CD4-positive, alpha-beta memory T cell (primary cell): ENCODE data around the gene PIAS4. TPM values are rescaled to one million over a fixed set of nuclear protein-coding genes. Genes with fewer than 3 reads are reported as not detected.
A peak's percentile ranks its signal among the peaks of the same experiment; 100 is the strongest.

Source experiments
- CTCF ChIA-PET: fragments of 350-600 bp; sonication (Branson Sonifier 250); formaldehyde crosslinking; loops from one replicate; lab custom pipeline; 2021; ENCODE audit warnings: inconsistent platforms; ENCODE audit not compliant: partially characterized antibody; lab: Charles Lee
- POLR2A ChIA-PET: fragments of 350-600 bp; sonication (Branson Sonifier 250); formaldehyde crosslinking; loops from one replicate; lab custom pipeline; 2021; ENCODE audit not compliant: partially characterized antibody; lab: Charles Lee
- DNase-seq, 5 donors: peaks; one replicate each; pipeline versions ENCODE4 v3.0.0 to v3.0.0-alpha.2; 2020 to 2022; ENCODE audit warnings: mixed read lengths in 1 of 5
- H3K27ac ChIP-seq: one replicate; pipeline ENCODE4 v1.7.0; 2013; ENCODE audit warnings: low read depth, low read length
- H3K27me3 ChIP-seq: 2 replicates; pipeline ENCODE4 v1.7.0; 2013; ENCODE audit warnings: mild to moderate bottlenecking, low read length, moderate library complexity; ENCODE audit not compliant: insufficient read depth
- H3K36me3 ChIP-seq: 2 replicates; pipeline ENCODE4 v1.7.0; 2013; ENCODE audit warnings: mild to moderate bottlenecking, low read length, moderate library complexity; ENCODE audit not compliant: insufficient read depth
- H3K4me1 ChIP-seq: 2 replicates; pipeline ENCODE4 v1.7.0; 2013; ENCODE audit warnings: mild to moderate bottlenecking, low read length, moderate library complexity; ENCODE audit not compliant: insufficient read depth
- H3K4me3 ChIP-seq, 2 donors: one replicate each; pipeline ENCODE4 v1.7.0; 2013; ENCODE audit warnings: low read length in 2 of 2, mild to moderate bottlenecking in 1 of 2
- H3K9me3 ChIP-seq, 2 donors: one replicate each; pipeline ENCODE4 v1.7.0; 2013; ENCODE audit warnings: low read length in 2 of 2, control low read depth in 1 of 2; ENCODE audit not compliant: control insufficient read depth in 1 of 2
- H3K27ac Mint-ChIP-seq, 7 donors: one replicate each; pipeline ENCODE4 v1.8.0; 2020 to 2021; ENCODE audit warnings: mixed read lengths in 7 of 7, mild to moderate bottlenecking in 6 of 7, inconsistent platforms in 3 of 7, moderate library complexity in 3 of 7
- H3K27me3 Mint-ChIP-seq, 2 donors: one replicate each; pipeline ENCODE4 v1.8.0; 2020 to 2021; ENCODE audit warnings: mixed read lengths in 2 of 2
- H3K36me3 Mint-ChIP-seq, 2 donors: one replicate each; pipeline ENCODE4 v1.8.0; 2020 to 2021; ENCODE audit warnings: mixed read lengths in 2 of 2, inconsistent platforms in 1 of 2, mild to moderate bottlenecking in 1 of 2
- H3K4me1 Mint-ChIP-seq, 4 donors: one replicate each; pipeline ENCODE4 v1.8.0; 2020 to 2021; ENCODE audit warnings: mixed read lengths in 4 of 4, mild to moderate bottlenecking in 1 of 4
- H3K4me3 Mint-ChIP-seq, 8 donors: one replicate each; pipeline ENCODE4 v1.8.0; 2020 to 2021; ENCODE audit warnings: mixed read lengths in 8 of 8, mild to moderate bottlenecking in 7 of 8, moderate library complexity in 6 of 8, inconsistent platforms in 3 of 8
- H3K9me3 Mint-ChIP-seq, 8 donors: one replicate each; pipeline ENCODE4 v1.8.0; 2020 to 2021; ENCODE audit warnings: mixed read lengths in 8 of 8, mild to moderate bottlenecking in 5 of 8, inconsistent platforms in 3 of 8, moderate library complexity in 1 of 8
- intact Hi-C: fragments of 100-400 bp; cut with micrococcal nuclease; formaldehyde crosslinking; loops from one replicate; pipeline ENCODE4 v1.15.1; 2023
- polyA plus RNA-seq, 2 donors: library from polyadenylated mRNA; unstranded; fragments of 300-500 nt; fragmentation: Illumina TruSeq; gene quantifications; one replicate each; pipeline ENCODE4 v1.2.3, GENCODE V29; 2021
- total RNA-seq, 2 experiments: library from RNA; stranded (reverse); gene quantifications; one replicate each; pipeline ENCODE4 v1.2.3, GENCODE V29; 2021

Gene PIAS4
- total and polyA plus RNA-seq, 4 experiments from 2014 or later = 5.2 to 42.6 (median 22.4) TPM

GRCh38 chr19:4023600-4024398, 16.3 kb downstream of the PIAS4 start:
- H3K27me3 Mint-ChIP-seq = no peaks in the 10 kb centered on the region
- Histone ChIP-seq H3K27me3 (no peaks in the 10 kb centered on the region), H3K27ac (no peak overlapping the region), H3K9me3 (no peaks in the 10 kb centered on the region), H3K36me3 (peaks cover 4% of the 10 kb centered on the region), H3K4me1 (no peaks in the 10 kb centered on the region), H3K4me3 (no peak overlapping the region)
- intact Hi-C loops = no loop called here
- ChIA-PET POLR2A (no interaction called here), CTCF (no interaction called here)
- H3K4me1 Mint-ChIP-seq = peaks cover 0 to 7% (median 3%) of the 10 kb centered on the region in 4 donors
- no peak overlapping the region for H3K4me3 Mint-ChIP-seq
- H3K27ac Mint-ChIP-seq = peak overlapping the region in 1 of 7 donors; percentile 29
- peaks cover 18 to 27% of the 10 kb centered on the region in 2 donors for H3K36me3 Mint-ChIP-seq
- peaks cover 0 to 4% (median 0%) of the 10 kb centered on the region in 8 donors for H3K9me3 Mint-ChIP-seq
- no peak for DNase-seq

- Histone ChIP-seq H3K4me3 (no peak overlapping the region), H3K4me1 (no peaks in the 10 kb centered on the region), H3K27ac (no peak overlapping the region), H3K27me3 (no peaks in the 10 kb centered on the region), H3K36me3 (peaks cover 4% of the 10 kb centered on the region), H3K9me3 (no peaks in the 10 kb centered on the region)
- Mint-ChIP-seq H3K27ac (no peak overlapping the region), H3K9me3 (peaks cover 0 to 4% (median 0%) of the 10 kb centered on the region in 8 donors), H3K4me3 (no peak overlapping the region), H3K4me1 (peaks cover 0 to 4% (median 1%) of the 10 kb centered on the region in 4 donors), H3K36me3 (peaks cover 16 to 25% of the 10 kb centered on the region in 2 donors), H3K27me3 (no peaks in the 10 kb centered on the region)
- ChIA-PET POLR2A (interaction anchor here (0.6 to 0.7 kb wide), 2 partner anchors 166 to 193 kb away, joined by 3 read pairs; no protein-coding TSS in a partner anchor), CTCF (no interaction called here)
- DNase-seq = no peak
- intact Hi-C loops = no loop called here
These were observed 17.8 kb downstream of the PIAS4 start for GRCh38 chr19:4025317-4025716.

DNA sequence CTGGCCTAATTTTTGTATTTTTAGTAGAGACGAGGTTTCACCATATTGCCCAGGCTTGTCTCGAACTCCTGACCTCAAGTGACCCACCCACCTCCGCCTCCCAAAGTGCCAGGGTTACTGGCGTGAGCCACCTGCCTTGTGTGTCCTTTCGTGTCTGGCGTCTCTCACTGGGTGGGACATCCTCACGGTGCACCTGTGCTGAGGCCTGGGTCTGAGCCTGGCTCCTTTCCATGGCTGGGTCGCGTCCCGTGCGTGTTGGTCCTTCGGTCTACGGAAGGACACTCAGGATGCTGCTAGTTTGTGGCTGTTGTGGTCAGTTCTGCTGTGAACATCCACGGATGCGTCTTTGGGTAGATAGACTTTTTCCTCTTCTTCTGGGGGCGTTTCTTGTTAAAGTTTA, 19.6 kb downstream of the PIAS4 start:
- H3K4me1 Mint-ChIP-seq = peaks cover 0 to under 1% (median 0%) of the 10 kb centered on the region in 4 donors
- H3K4me3 Mint-ChIP-seq = no peak overlapping the region
- peaks cover 1 to 17% of the 10 kb centered on the region in 2 donors for H3K36me3 Mint-ChIP-seq
- no peaks in the 10 kb centered on the region for H3K27me3 ChIP-seq
- intact Hi-C loops = no loop called here
- no peak overlapping the region for H3K27ac Mint-ChIP-seq
- H3K4me3 ChIP-seq = no peak overlapping the region
- no peak for DNase-seq
- no peaks in the 10 kb centered on the region for H3K27me3 Mint-ChIP-seq
- peaks cover 0 to under 1% (median 0%) of the 10 kb centered on the region in 8 donors for H3K9me3 Mint-ChIP-seq
- ChIA-PET CTCF (no interaction called here), POLR2A (interaction anchor here (1.0 kb wide), 1 partner anchor 58 kb away, joined by 3 read pairs; no protein-coding TSS in a partner anchor)
- H3K36me3 ChIP-seq = peaks cover 4% of the 10 kb centered on the region
- H3K9me3 ChIP-seq = no peaks in the 10 kb centered on the region
- H3K27ac ChIP-seq = no peak overlapping the region
- H3K4me1 ChIP-seq = no peaks in the 10 kb centered on the region

- no peak overlapping the region for H3K4me3 ChIP-seq
- POLR2A ChIA-PET = interaction anchor here (1.3 kb wide), 1 partner anchor 19 kb away, joined by 4 read pairs; no protein-coding TSS in a partner anchor
- Mint-ChIP-seq H3K9me3 (no peaks in the 10 kb centered on the region), H3K4me1 (no peaks in the 10 kb centered on the region), H3K36me3 (peaks cover 0 to 14% of the 10 kb centered on the region in 2 donors), H3K27ac (peak overlapping the region in 1 of 7 donors; percentile 23), H3K4me3 (no peak overlapping the region), H3K27me3 (no peaks in the 10 kb centered on the region)
- intact Hi-C loops = no loop called here
- peaks cover 5% of the 10 kb centered on the region for H3K36me3 ChIP-seq
- H3K4me1 ChIP-seq = no peaks in the 10 kb centered on the region
- no peaks in the 10 kb centered on the region for H3K9me3 ChIP-seq
- CTCF ChIA-PET = no interaction called here
- DNase-seq = peak in 1 of 5 donors; percentile 9
- H3K27me3 ChIP-seq = no peaks in the 10 kb centered on the region
- H3K27ac ChIP-seq = no peak overlapping the region
These were observed 21.1 kb downstream of the PIAS4 start for GRCh38 chr19:4028334-4029246.

GRCh38 chr19:4029247-4029614, 21.7 kb downstream of the PIAS4 start:
- Mint-ChIP-seq H3K27ac (peak overlapping the region in 1 of 7 donors; percentile 23), H3K4me3 (no peak overlapping the region), H3K9me3 (no peaks in the 10 kb centered on the region), H3K4me1 (no peaks in the 10 kb centered on the region), H3K36me3 (peaks cover 0 to 13% of the 10 kb centered on the region in 2 donors), H3K27me3 (no peaks in the 10 kb centered on the region)
- Histone ChIP-seq H3K27ac (no peak overlapping the region), H3K27me3 (no peaks in the 10 kb centered on the region), H3K9me3 (no peaks in the 10 kb centered on the region), H3K4me3 (no peak overlapping the region), H3K4me1 (no peaks in the 10 kb centered on the region), H3K36me3 (peaks cover 6% of the 10 kb centered on the region)
- no peak for DNase-seq
- CTCF ChIA-PET = no interaction called here
- POLR2A ChIA-PET = interaction anchor here (1.3 kb wide), 1 partner anchor 19 kb away, joined by 4 read pairs; no protein-coding TSS in a partner anchor
- intact Hi-C loops = no loop called here

- ChIA-PET CTCF (no interaction called here), POLR2A (no interaction called here)
- no peak for DNase-seq
- Histone ChIP-seq H3K9me3 (no peaks in the 10 kb centered on the region), H3K4me3 (no peak overlapping the region), H3K27me3 (no peaks in the 10 kb centered on the region), H3K4me1 (no peaks in the 10 kb centered on the region), H3K36me3 (peaks cover 4% of the 10 kb centered on the region), H3K27ac (no peak overlapping the region)
- Mint-ChIP-seq H3K36me3 (peaks cover 0 to 11% of the 10 kb centered on the region in 2 donors), H3K4me1 (no peaks in the 10 kb centered on the region), H3K27me3 (no peaks in the 10 kb centered on the region), H3K9me3 (no peaks in the 10 kb centered on the region), H3K27ac (no peak overlapping the region), H3K4me3 (no peak overlapping the region)
- intact Hi-C loops = no loop called here
These were observed 23.0 kb downstream of the PIAS4 start for GRCh38 chr19:4030552-4030951.

- intact Hi-C loops = no loop called here
- Mint-ChIP-seq H3K27ac (no peak overlapping the region), H3K27me3 (no peaks in the 10 kb centered on the region), H3K36me3 (peaks cover 0 to 10% of the 10 kb centered on the region in 2 donors), H3K9me3 (no peaks in the 10 kb centered on the region), H3K4me3 (no peak overlapping the region), H3K4me1 (no peaks in the 10 kb centered on the region)
- no peaks in the 10 kb centered on the region for H3K27me3 ChIP-seq
- H3K36me3 ChIP-seq = peaks cover 4% of the 10 kb centered on the region
- no peak overlapping the region for H3K27ac ChIP-seq
- CTCF ChIA-PET = no interaction called here
- no peaks in the 10 kb centered on the region for H3K9me3 ChIP-seq
- POLR2A ChIA-PET = no interaction called here
- no peaks in the 10 kb centered on the region for H3K4me1 ChIP-seq
- H3K4me3 ChIP-seq = no peak overlapping the region
- DNase-seq = peak in 1 of 5 donors; percentile 5
These were observed 23.4 kb downstream of the PIAS4 start for GRCh38 chr19:4030981-4031380.
